Urinary bladder (tissue), 4 donors: ENCODE data around the gene SGK1. TPM values are rescaled to one million over a fixed set of nuclear protein-coding genes. Genes with fewer than 3 reads are reported as not detected.
"Not testable (repeated sequence)": the region's sequence is repeated elsewhere in the genome, so short reads cannot be mapped to it uniquely, and the experiment has no call there.

Source experiments
- DNase-seq: peaks from one replicate; pipeline ENCODE4 v3.0.0-alpha.2; 2015; ENCODE audit errors: extremely low spot score
- H3K27ac ChIP-seq: one replicate; pipeline ENCODE4 v1.5.1; 2013; ENCODE audit warnings: low read depth, mild to moderate bottlenecking, moderate library complexity
- H3K36me3 ChIP-seq: one replicate; pipeline ENCODE4 v1.6.1; 2013; ENCODE audit warnings: mild to moderate bottlenecking, moderate library complexity; ENCODE audit not compliant: insufficient read depth
- H3K4me1 ChIP-seq: one replicate; pipeline ENCODE4 v1.6.1; 2013; ENCODE audit warnings: mild to moderate bottlenecking, moderate library complexity; ENCODE audit not compliant: insufficient read depth
- H3K4me3 ChIP-seq: one replicate; pipeline ENCODE4 v1.5.1; 2013; ENCODE audit warnings: low read depth, low read length
- WGBS: extraction: QIAGEN DNeasy Blood & Tissue Kit; methylation state at CpG from one replicate; pipeline ENCODE4 v1.1.7; 2013; 5-methylcytosine and 5-hydroxymethylcytosine counted together
- polyA plus RNA-seq: library from polyadenylated mRNA; stranded (reverse); fragments of 200-250 nt; gene quantifications from one replicate; pipeline ENCODE4 v1.2.3, GENCODE V29; 2013
- total RNA-seq: library from RNA; depleted of rRNA; stranded (reverse); fragments of >200 nt; gene quantifications from one replicate; pipeline ENCODE4 v1.2.3, GENCODE V29; 2014
- donor health status: healthy with polysubstance abuse.
- donor health status: healthy.

SGK1 gene
- total and polyA plus RNA-seq, 2 donors = 44.4 to 51.2 TPM

GRCh38 chr6:134278000-134278399, 39.9 kb downstream of the SGK1 start:
- H3K27ac ChIP-seq = no peak overlapping the region
- no peaks in the 10 kb centered on the region for H3K36me3 ChIP-seq
- no peak for DNase-seq
- no peak overlapping the region for H3K4me3 ChIP-seq
- 81% methylated on average over 6 of the region's 6 CpGs for WGBS
- no peaks in the 10 kb centered on the region for H3K4me1 ChIP-seq

DNA sequence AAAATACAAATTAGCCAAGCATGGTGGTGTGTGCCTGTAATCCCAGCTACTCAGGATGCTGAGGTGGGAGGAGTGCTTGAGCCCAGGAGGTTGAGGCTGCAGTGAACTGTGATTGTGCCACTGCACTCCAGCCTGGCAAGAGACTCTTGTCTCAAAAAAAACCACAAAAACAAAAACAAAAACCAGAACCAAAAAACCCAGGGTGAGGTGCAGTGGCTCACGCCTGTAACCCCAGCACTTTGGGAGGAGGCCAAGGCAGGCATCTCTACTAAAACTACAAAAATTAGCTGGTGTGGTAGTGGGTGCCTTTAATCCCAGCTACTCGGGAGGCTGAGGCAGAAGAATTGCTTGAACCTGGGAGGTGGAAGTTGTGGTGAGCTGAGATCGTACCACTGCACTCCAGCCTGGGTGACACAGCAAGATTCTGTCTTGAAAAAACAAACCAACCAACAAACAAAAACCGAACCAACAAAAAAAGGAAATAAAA, 41.0 kb downstream of the SGK1 start:
- WGBS = 84% methylated on average over 4 of the region's 4 CpGs
- not testable (repeated sequence) for H3K27ac ChIP-seq, H3K4me1 ChIP-seq, H3K36me3 ChIP-seq, DNase-seq, H3K4me3 ChIP-seq

DNA sequence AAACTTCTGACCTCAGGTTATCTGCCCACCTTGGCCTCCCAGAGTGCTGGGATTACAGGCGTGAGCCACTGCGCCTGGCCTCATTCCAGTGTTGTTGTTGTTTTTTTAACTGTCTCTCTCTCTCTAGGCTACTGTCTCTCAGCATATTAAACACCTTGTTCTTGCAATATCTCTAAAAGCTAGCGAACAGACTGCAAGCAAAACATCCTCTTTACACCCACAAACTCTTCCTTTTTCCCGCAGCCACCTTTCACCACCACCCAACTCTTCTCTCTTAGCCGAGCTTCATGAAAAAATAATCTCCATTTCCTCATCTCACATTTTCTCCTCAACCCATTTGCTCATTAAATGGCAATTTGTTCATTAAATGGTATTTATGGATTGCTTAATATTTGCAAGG, 45.5 kb downstream of the SGK1 start:
- Histone ChIP-seq H3K27ac (no peak overlapping the region), H3K36me3 (no peaks in the 10 kb centered on the region), H3K4me3 (no peak overlapping the region), H3K4me1 (no peaks in the 10 kb centered on the region)
- DNase-seq = no peak
- WGBS = 79% methylated on average over 5 of the region's 5 CpGs

GRCh38 chr6:134267917-134268361, 50.0 kb downstream of the SGK1 start:
- Histone ChIP-seq H3K27ac (no peak overlapping the region), H3K4me3 (no peak overlapping the region), H3K36me3 (no peaks in the 10 kb centered on the region), H3K4me1 (no peaks in the 10 kb centered on the region)
- DNase-seq = peak; percentile 82
- 55% methylated on average over 10 of the region's 10 CpGs for WGBS

GRCh38 chr6:134266776-134267175, 51.1 kb downstream of the SGK1 start:
- DNase-seq = no peak
- no peak overlapping the region for H3K27ac ChIP-seq
- no peak overlapping the region for H3K4me3 ChIP-seq
- no peaks in the 10 kb centered on the region for H3K4me1 ChIP-seq
- 50% methylated on average over 2 of the region's 2 CpGs for WGBS
- H3K36me3 ChIP-seq = no peaks in the 10 kb centered on the region

GRCh38 chr6:134261766-134262165, 56.1 kb downstream of the SGK1 start:
- no peaks in the 10 kb centered on the region for H3K36me3 ChIP-seq
- H3K4me1 ChIP-seq = no peaks in the 10 kb centered on the region
- no peak for DNase-seq
- H3K4me3 ChIP-seq = no peak overlapping the region
- WGBS = 92% methylated on average over 5 of the region's 5 CpGs
- no peak overlapping the region for H3K27ac ChIP-seq

DNA sequence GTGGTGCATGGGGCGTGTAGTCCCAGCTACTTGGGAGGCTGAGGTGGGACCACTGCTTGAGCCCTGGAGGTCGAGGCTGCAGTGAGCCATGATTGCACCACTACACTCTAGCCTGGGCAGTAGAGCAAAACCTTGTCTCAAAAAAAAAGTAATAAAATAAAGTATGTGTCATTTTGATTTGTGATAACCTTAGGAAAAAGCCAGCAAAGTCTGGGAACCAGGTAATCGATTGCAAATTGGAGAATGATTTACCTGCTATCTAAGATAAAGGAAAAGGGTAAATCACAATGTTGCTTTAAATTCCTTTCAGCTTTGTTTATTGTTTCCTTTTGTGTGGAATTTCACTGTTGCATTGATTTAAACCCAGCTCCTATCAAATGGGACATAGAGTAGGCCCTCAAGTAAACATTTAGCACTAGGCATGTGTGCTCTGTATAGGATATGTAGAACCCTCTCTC, 59.0 kb downstream of the SGK1 start:
- Histone ChIP-seq H3K4me1 (no peaks in the 10 kb centered on the region), H3K36me3 (no peaks in the 10 kb centered on the region), H3K4me3 (no peak overlapping the region), H3K27ac (no peak overlapping the region)
- DNase-seq = no peak
- 86% methylated on average over 3 of the region's 3 CpGs for WGBS

DNA sequence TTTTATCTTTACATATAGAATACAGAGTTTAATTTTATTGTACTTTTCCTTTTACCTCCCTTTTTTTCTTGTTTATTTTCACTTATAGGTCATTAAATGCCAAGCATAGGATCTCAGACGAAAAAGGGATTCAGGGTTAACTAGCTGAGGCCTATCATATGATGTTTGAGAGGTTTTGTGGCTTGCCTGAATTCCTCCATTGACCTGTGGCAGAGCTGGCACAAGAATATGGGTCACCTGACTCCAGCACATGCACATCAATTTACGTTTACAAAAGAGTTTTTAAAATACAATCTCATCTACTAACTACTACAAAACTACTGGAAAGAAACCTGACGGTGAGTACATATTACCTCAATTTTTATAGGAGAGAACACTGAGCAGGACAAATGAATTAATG, 60.4 kb downstream of the SGK1 start:
- 85% methylated on average over 3 of the region's 3 CpGs for WGBS
- no peak overlapping the region for H3K27ac ChIP-seq
- H3K4me1 ChIP-seq = no peaks in the 10 kb centered on the region
- H3K4me3 ChIP-seq = no peak overlapping the region
- H3K36me3 ChIP-seq = no peaks in the 10 kb centered on the region
- no peak for DNase-seq

DNA sequence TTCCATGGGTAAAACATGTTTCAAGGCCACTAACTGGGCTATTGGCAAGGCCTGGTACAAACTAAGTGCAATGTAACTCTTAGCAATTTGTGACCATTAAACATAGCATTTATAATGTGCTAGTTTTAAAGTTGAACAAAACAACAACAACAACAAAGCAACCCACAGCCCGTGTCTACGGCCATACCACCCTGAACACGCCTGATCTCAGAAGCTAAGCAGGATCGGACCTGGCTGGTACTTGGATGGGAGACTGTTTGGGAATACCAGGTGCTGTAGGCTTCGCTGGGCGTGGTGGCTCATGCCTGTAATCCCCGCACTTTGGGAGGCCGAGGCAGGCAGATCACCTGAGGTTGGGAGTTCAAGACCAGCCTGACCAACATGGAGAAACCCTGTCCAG, 61.0 kb downstream of the SGK1 start:
- no peak overlapping the region for H3K27ac ChIP-seq
- no peaks in the 10 kb centered on the region for H3K36me3 ChIP-seq
- no peaks in the 10 kb centered on the region for H3K4me1 ChIP-seq
- DNase-seq = no peak
- whole genome bisulfite sequencing = 98% methylated on average over 8 of the region's 8 CpGs
- H3K4me3 ChIP-seq = no peak overlapping the region

GRCh38 chr6:134255280-134255679, 62.6 kb downstream of the SGK1 start:
- not testable (repeated sequence) for H3K4me1 ChIP-seq, DNase-seq, H3K27ac ChIP-seq, H3K36me3 ChIP-seq, H3K4me3 ChIP-seq
- WGBS = 91% methylated on average over 2 of the region's 2 CpGs

- WGBS = 91% methylated on average over 4 of the region's 4 CpGs
- Histone ChIP-seq H3K4me1 (no peaks in the 10 kb centered on the region), H3K36me3 (no peaks in the 10 kb centered on the region), H3K4me3 (no peak overlapping the region), H3K27ac (no peak overlapping the region)
- no peak for DNase-seq
These were observed 63.8 kb downstream of the SGK1 start for GRCh38 chr6:134254118-134254517.

GRCh38 chr6:134253681-134254080, 64.2 kb downstream of the SGK1 start:
- no peaks in the 10 kb centered on the region for H3K4me1 ChIP-seq
- no peaks in the 10 kb centered on the region for H3K36me3 ChIP-seq
- WGBS = 63% methylated on average over 7 of the region's 7 CpGs
- no peak for DNase-seq
- H3K4me3 ChIP-seq = no peak overlapping the region
- no peak overlapping the region for H3K27ac ChIP-seq

DNA sequence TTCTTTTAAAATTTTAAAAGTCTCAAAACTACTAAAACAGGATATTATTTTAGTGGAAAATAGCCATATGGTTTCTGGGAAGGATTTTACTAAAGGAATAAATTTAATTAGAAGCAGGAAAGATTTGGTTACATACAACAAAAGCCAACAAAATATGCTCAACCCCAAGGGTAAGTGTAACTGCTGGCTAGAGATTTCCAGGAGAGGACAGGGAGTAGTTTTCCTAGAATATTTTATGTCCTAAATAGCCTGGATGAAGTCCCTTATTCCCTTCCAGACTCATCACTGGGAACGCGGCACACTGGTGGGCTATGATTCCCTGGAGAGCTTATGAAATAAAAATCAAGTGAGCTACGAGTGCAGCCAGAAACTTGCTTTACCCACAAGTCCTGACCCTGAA, 66.6 kb downstream of the SGK1 start:
- no peak overlapping the region for H3K4me3 ChIP-seq
- no peak for DNase-seq
- H3K27ac ChIP-seq = no peak overlapping the region
- no peaks in the 10 kb centered on the region for H3K4me1 ChIP-seq
- 81% methylated on average over 3 of the region's 3 CpGs for WGBS
- H3K36me3 ChIP-seq = no peaks in the 10 kb centered on the region

- H3K27ac ChIP-seq = no peak overlapping the region
- H3K4me3 ChIP-seq = no peak overlapping the region
- WGBS = 97% methylated on average over 2 of the region's 2 CpGs
These were observed 67.1 kb downstream of the SGK1 start for GRCh38 chr6:134250776-134251175.

More at GRCh38 chr6:134250776-134251175, 67.1 kb downstream of the SGK1 start:
- DNase-seq = no peak
- no peaks in the 10 kb centered on the region for H3K36me3 ChIP-seq
- H3K4me1 ChIP-seq = no peaks in the 10 kb centered on the region
